HG03159 (cell line): ENCODE results near the gene COQ5.

Experiments
- ATAC-seq: cut with Tn5 transposase; IDR thresholded peaks from one replicate; pipeline ENCODE4 v1.9.1; 2021; ENCODE audit warnings: mild to moderate bottlenecking, moderate library complexity; ENCODE audit not compliant: unreplicated experiment

The COQ5 gene

DNA sequence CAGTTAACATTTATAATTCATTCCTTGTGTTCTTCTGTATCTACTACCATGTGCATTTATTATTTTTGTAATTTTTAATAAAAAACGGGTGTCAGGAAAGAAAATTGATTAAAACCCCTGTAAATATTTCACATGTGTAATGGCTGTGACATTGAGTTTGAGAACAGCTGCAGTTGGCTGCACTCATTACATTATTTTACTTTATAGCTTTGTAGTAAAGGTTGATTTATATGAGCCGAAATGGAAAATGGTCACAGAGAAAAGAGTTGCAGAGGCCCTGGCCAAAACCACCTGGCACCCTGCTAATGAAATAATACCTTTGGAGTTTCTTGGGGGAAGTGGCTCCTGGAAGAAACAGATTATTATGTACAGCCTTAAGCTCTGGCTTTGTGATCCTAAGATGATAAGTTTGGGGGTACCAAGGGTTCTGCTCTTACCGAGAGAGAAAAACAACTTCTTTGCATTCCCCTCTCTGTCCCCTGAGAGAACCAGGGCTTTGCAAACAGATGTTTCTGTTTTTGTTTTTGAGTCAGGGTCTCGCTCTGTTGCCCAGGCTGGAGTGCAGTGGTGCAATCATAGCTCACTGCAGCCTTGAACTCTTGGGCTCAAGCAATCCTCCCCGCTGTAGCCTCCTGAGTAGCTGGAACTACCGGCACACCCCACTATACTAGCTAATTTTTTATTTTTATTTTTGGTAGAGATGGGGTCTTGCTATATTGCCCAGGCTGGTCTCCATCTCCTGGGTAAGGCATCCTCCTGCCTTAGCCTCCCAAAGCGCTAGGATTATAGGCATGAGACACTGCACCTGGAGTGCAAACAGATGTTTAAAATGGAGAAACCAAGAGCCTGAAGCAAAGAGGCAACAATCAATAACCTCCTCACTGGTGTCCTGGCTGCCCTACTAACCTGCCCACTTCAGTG lies 42.7 kb downstream of the COQ5 start:
- no peak for ATAC-seq

DNA sequence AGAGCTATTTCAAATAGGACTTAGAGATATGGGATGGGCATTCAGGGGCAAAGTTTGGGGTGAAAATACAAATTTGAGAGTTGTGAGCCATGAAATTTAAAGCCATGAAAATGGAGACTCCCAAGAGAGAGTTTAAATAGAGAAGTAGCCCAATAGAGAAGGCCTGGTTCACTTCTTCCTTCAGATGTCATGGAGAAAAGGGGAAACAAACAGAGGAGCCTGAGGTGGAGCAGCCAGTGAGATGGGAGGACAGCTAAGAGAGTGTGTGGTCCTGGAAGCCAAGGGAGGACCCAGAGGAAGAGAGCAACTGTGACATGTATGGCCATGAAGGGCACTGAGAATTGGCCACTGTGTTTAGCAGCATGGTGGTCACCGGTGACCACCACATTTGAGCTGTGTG lies 45.3 kb downstream of the COQ5 start:
- ATAC-seq: no peak

DNA sequence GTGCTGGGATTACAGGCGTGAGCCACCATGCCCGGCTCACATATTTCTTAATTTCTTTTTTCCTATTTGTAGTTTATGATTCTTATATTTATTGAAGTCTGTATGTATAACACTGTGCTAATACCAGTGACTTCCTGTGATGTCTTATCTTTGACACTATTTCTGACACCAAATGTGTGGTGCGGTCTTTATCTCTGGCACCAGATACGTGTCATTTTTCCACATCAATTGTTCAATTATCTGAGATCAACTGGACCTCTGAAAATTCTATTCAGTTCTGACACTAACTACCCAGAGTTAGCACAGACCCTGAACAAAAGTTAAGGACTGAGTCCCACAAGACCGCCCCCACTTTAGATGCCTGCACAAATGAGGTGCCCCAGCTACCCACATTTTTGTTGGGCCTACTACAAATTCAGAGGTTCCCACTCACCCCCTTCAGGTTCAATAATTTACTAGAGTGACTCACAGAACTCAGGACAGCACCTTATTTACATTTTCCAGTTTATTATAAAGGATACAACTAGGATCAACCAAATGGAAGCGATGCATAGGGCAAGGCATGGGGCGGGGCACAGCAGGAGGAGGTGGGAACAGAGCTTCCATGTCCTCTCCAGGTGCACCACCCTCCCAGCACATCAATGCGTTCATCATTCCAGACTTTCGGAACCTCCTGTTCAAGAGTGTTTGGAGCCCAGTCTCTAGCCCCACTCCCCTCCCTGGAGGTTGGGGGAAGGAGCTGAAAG lies 47.8 kb downstream of the COQ5 start:
- ATAC-seq: no peak

DNA sequence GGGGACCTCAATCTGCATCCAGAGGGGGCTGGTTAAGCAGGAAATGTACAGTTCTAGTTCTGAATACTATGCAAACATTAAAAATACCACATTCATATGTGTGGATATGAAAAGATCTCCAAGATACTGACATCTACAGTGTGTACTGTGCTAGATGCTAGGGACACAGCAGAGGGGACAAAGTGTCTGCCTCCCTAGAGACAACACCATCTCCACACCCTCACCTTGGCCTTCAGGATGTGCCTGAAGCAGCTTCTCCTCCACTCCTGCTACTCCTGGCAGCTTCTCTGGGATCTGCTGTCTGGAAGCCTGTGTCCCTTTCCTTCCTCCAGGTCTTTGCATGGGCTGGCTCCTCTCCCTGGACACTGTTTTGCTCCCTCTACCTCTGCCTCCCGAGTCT lies 48.7 kb downstream of the COQ5 start:
- no peak for ATAC-seq

DNA sequence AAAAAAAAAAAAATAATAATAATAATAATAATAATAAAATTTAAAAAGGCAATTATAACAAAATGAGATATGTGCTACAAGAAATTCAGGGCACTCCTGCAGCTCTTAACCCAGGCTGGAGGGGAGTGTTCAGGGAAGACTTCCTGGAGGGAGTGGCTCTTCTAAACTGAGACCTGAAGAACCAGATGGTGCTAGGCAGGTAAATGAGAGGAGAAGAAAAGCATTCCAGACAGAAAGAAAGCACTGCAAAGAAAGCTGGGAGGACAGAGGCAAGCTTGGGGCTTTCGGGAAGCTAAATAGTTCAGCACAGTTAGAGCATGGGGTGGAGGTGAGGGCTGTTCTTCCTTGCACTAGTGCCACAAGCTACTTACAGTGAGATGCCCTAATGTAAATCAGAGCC lies 49.5 kb downstream of the COQ5 start:
- no peak for ATAC-seq

DNA sequence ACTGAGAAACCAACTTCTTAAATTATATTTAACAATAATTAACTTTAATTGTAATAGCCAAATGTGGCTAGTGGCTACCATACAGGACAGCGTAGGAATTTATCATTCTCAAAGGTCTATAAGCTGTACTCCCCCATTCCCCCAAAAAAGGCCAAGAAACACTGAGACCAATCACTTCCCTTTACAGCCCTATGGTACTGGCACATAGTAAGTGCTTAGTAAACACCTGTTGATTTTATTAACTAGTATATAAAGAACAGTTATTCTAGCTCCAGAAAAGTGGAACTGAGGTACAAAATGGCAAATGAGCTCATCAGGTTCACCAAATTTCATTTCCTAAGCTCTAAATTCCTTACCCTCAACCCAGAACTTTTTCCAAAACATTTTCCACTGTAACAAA lies 53.3 kb downstream of the COQ5 start:
- ATAC-seq: no peak

DNA sequence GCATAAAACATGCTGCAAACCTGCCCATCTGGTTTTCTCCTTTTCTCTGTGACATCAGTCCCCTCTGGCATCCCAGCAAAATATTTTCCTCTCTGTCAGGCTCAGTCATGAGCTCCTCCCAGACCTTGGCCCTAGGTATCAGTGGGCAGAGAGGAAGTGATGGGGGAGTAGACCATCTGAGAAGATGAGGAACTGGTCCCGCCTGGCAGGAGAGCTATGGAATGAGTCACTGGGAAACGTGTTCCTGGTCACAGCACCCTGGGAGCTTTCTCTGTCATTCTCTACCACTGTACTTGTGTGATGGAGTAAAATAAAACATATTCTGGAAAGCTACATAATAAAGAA lies 54.4 kb downstream of the COQ5 start:
- no peak for ATAC-seq

DNA sequence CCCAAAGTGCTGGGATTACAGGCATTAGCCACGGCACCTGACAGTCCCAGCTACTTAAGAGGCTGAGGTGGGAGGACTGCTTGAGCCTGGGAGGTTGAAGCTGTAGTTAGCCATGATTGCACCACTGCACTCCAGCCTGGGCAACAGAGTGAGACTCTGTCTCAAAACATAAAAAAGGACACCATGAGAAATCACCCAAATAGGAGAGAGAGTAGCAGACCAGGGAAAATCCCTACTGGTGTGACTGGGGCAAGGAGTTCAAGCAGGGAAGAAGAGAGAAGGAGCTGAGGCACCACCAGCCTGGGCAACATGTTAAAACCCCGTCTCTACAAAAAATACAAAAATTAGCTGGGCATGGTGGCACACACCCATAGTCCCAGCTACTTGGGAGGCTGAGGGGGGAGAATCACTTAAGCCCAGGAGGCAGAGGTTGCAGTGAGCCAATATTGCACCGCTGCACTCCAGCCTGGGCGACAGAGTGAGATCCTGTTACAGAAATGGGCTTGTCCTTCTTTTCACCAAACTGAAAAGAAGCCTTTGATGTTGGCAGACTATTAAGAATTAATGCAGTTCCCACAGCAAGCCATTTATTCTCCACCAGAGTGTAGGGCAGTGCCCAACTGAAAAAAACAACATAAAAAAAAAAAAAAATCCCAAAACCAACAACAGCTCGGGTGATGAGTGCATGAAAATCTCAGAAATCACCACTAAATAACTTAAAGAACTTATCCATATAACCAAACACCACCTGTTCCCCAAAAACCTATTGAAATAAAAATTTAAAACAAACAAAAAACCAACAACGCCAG lies 54.9 kb downstream of the COQ5 start:
- ATAC-seq: no peak

DNA sequence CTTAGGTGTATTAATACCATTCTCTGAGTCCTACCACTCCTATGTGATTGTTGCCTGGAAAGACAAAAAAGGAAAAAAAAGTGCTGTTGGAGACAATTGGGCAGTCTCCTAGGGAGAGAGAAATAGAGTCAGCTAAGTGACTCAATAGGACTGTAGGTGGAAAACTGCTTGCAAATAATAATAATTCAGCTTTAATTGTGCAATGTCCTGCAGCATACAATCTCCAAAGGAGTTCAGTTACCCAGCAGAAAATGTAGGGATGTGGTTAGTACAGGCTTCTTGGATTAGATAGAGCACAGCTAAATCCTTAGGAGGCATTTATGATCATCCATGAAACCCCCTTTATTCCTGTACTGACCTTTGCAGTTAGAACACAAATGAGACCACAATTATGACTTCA lies 56.4 kb downstream of the COQ5 start:
- ATAC-seq: no peak

DNA sequence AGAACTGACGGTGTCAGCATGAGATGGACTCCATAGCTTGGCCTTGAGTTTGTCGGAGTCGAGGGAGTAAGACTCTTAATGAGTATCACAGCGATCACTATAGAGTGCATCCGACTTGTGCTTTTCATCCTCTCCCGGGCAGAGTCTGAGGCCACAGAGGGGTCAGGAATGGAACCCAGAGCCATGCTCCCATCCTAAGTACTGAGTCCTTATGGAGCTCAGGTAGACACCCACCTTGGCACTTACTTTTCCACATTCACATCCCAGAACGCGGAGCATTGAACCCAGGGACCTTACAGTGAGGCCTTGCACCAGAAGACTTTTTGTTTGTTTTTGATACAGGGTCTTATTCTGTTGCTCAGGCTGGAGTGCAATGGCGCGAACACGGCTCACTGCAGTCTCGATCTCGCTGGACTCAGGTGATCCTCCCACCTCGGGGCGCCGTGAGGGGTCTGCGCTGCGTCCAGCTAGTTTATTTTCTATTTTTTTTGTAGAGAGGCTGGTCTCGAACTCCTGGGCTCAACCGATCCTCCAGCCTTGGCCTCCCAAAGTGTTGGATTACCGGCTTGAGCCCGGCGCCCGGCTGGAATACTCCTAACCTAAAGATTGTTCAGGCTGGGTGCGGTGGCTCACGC lies 58.7 kb downstream of the COQ5 start:
- ATAC-seq: peak; percentile 8

DNA sequence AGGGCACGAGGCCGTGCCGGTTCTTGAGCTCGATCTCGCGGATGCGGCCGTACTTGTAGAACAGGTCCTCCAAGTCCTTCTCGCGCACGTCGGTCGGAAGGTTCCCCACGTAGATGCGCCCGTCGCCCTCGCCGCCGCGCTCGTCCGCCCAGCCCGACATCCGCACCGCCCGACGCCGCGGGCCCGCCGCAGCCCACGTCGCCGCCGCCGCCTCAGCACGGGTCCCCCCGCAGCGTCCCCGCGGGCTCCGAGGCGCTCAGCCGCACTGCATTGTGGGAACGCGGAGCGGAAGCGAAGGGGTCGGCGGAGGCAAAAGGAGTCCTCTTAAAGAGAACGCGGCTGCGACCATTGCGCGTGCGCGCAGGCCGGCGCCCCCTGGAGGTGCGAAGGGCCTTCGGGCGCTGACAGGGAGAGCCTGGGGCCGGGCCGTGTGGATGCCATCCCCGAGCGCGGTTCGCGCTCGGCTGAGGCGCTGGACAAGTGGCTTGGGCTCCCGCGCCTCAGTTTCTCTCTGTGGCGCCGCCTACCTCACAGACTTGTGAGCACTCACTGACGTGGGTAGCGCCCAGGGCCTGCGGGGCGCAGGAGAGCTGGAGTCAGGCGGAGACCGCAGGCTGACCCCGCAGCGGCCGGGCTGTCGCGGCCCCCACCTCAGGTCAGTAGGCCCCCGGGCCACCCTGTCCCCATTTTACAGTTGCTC lies 59.4 kb downstream of the COQ5 start, which contains the start of gene SRSF9:
Gene SRSF9, minus strand, starts transcription at position 299 of the 700 bp plus-strand sequence. Its CDS starts 139 bp downstream, at position 160.
- peak; percentile 84 for ATAC-seq

DNA sequence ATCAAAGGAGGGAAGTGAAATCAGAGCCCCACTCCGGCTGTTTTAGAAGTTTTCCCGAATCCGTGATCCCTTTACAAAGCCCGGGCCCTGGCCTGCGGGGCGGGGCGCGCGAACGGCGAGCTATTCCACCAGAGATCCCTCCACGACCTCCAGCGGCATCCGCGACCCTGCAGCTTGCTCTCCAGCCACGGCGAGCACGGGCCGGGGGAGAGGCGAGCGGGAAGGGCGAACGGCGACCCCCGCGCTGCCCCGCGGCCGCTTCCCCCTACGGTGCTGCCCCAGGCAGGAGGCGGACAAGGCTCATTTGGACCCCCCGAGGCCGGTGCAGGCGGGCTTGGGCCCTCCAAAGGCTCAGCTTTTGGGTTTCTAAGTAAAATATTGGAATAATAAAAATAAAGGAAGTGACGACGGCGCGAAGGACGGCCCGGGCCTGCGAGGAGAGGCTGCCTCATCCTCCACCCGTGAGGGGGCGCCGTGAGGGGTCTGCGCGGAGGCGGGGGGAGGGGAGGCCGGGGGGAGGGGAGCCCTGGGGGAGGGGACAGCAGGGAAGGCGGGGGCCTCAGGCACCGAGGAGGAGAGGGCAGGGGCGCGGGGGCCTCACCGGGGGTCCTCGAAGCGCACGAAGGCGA lies 60.0 kb downstream of the COQ5 start:
- ATAC-seq: peak; percentile 32

DNA sequence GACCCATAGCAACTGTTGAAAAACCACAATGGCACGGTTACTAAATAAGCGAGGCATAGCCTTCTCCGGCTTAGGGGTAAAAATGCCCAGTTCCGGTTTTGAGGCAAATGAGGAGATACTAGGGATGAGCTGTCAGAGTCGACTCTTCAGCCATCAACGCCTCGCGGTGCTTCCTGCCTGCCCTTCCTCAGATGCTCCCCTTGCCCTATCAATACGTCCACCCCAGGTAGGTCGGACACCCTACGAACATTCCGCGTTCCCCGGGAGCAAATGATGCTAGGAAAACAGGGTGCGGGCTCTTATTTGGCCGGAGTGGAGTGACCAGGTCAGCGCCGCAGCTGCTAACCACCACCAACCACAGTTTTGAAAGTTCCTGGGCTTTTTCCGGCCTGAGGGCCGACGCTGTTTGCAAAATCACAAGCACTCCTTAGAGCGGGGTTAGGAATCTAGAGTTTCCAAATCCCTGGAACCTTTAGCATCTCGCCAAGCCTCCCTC lies 60.6 kb downstream of the COQ5 start:
- no peak for ATAC-seq

DNA sequence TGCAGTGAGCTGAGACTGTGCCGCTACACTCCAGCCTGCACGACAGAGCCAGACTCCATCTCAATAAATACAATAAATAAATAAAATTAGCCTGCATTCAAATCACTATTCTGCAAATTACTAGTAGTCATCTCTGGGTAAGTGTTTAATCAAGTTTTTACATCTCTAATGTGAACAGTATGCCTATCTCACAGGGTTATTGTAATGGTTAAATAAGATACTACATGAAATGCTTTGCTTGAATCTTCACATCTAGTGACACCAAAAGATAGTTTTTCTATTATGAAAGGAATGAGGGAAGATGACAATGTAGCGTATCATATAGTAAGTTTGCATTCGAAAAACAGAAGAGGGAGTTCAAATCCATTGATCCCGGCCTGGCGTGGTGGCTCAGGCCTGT lies 61.5 kb downstream of the COQ5 start:
- ATAC-seq: no peak

DNA sequence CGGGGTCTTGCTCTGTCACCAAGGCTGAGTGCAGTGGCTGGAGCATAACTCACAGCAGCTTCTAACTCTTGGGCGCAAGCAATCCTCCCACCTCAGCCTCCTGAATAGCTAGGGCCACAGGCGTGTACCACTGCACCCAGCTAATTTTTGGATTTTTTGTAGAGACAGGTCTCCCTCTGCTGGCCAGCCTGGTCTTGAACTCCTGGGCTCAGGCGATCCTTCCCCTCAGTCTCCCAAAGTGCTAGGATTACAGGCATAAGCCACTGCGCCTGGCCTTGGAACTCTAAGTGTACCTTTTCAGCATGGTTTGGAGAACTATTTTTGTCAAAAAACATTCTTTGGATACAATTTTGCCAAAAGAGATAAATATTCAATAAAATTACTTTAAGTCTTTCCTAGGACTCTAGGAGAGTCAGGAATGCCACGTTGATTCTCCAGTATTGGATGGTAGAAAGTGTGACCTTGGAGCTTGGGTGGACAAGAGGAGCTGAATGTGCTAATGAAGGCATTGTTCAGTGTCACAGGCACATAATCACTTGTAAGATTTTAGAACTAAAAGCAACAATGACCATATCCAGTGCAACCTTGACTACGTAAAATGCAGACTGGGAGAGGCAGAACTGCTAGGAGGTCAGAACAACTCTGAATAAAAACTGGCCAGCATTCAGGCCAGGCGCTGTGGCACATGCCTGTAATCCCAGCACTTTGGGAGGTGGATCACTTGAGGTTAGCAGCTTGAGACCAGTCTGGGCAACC lies 62.2 kb downstream of the COQ5 start:
- ATAC-seq: no peak

DNA sequence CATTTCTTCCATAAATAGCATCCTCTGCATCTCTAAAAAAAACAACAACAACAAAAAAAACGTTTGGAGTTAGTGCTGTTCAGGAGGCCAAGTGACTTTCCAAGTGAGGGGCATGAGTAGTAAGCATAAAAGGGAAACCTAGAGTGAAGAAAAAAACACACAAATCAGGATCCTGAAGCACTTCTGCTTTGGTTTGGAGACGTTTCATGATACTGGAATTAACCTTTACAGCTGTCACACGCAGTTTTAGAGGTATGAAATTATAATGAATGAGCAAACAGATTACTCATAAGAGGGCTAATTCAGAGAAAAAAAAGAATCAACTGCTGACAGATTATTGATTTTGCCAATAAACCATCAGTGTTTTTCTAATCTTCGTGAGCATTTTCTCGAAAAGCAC lies 63.2 kb downstream of the COQ5 start:
- ATAC-seq: no peak

DNA sequence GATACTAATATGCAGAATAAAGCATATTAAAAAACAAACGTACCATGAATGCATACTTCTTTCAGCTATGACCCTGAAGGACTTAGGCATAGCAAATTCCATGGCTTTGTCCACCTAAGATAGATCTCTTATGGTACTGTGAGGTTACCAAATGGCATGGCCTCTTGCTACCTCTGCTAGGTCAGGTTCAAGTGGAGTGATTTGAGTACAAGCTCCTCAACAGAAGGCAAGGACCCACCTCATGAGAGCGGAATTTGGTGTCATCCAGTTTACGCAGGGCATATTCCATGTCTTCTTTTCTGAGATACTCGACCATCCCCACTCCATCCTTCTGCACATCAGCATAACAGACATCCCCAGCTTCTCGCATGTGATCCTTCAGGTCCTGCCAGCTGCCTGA lies 65.2 kb downstream of the COQ5 start:
- no peak for ATAC-seq

DNA sequence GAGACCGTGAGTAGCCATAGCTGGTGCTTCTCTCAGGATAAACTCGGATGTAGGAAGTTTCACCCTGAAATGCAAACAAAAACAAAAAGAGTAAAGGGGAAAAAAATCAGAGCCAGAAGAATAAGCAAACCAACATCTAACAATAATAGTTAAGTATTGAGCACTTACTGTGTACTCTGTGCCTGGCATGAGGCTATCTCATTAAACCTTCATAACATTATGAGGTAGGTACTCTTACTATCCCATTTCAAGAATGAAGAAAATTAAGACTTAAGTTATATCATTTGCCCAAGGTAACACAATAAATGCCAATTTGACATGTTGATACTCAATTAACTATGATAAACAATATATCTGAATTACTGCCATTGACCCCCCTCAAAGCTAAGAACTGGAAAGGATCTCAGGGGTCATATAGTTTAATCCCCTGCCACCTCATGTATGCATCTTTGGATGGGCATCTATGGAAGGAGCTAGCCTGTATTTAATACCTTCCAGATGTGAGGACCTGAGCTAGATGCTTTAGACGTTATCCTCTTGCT lies 66.8 kb downstream of the COQ5 start:
- no peak for ATAC-seq

DNA sequence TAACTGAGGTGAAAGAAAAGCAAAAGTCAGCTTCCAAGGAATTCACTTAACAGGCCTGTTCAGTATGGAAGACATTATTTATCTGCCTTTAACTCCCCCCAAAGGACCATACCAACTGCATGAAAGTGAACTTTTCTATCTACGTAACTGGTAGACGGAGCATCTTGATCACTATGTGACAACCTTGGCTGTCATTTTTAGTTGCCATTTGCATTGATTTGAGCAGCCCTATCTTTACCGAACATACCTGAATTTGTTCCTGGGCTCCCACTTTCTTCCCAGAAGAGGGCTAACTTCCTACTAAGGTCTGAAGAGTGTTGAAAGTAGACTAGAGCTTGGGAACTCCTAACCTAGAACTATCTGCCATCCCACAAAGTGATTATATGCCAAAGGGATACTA lies 68.8 kb downstream of the COQ5 start:
- ATAC-seq: no peak
